HG03196 (cell line): Measurements from ENCODE around the gene MRPL42.
"Not testable (repeated sequence)": the region's sequence is repeated elsewhere in the genome, so short reads cannot be mapped to it uniquely, and the experiment has no call there.

Source experiments
- ATAC-seq: cut with Tn5 transposase; IDR thresholded peaks from one replicate; pipeline ENCODE4 v1.9.1; 2021; ENCODE audit not compliant: unreplicated experiment

MRPL42 gene

DNA sequence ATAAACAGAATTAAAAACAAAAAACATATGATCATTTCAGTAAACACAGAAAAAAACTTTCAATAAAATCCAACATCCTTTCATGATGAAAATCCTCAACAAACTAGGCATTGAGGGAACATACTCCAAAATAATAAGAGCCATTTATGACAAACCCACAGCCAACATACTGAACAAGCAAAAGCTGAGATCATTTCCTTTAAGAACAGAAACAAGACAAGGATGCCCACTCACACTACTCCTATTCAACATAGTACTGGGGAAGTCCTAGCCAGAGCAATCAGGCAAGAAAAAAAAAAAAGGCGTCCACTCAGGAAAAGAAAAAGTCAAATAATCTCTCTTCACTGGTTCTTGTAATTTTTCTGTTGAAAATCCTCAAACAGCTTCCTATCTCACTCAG is 30.1 kb downstream of the MRPL42 start:
- ATAC-seq: no peak

GRCh38 chr12:93498813-93499212 is 31.5 kb downstream of the MRPL42 start:
- not testable (repeated sequence) for ATAC-seq

GRCh38 chr12:93500201-93500600 is 32.9 kb downstream of the MRPL42 start:
- ATAC-seq: no peak

DNA sequence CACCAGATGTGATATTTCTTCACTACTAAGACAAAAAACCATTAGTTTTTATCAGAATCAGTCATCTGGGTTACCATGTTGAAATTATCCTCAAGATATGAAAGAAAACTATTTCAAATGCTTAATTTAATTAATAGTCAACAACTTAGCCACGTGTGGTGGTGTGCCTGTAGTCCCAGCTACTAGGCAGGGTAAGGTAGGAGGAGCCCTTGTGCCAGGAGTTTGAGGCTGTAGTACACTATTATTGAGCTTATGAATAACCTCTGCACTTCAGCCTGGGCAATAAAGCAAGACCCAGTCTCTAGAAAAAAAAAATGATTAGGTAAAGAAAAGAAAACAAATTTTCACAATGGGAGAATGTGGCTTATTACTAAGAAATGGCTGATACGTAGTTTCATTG is 33.4 kb downstream of the MRPL42 start:
- ATAC-seq: no peak

DNA sequence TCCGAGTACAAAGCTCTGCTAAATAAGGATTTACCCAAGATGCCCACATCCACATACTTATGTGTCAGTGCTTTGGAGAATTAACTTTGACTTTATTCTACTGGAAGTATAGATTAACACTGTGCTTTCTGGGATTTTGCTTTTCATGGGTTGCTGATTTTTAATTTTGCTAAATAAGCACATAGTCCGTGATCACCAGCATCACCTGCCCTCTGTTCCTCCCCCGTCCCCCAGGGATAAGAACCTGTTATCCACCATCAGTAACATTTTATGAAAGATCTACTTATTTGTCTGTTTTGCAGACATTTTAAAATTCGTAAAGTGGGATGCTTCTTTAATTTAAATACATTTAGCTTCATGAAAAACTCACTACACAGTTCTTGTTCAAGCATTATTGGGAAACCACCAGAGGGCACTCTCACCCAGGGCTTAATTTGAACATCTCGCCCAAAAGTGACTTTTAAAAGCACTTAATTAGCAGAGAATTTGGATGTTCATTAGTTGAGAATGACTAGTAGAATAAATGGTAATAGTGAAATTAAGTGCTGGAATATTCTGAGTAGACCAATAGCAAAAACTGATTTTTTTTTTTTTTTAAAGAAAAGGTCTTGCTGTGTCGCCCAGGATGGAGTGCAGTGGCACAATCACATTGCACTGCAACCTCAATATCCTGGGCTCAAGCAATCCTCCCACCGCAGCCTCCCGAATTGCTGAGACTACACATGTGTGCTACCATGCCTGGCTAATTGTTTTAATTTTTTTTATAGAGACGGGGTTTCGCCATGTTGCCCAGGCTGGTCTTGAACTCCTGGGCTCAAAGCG is 35.7 kb downstream of the MRPL42 start:
- ATAC-seq: no peak

GRCh38 chr12:93507165-93507564 is 39.9 kb downstream of the MRPL42 start:
- no peak for ATAC-seq

DNA sequence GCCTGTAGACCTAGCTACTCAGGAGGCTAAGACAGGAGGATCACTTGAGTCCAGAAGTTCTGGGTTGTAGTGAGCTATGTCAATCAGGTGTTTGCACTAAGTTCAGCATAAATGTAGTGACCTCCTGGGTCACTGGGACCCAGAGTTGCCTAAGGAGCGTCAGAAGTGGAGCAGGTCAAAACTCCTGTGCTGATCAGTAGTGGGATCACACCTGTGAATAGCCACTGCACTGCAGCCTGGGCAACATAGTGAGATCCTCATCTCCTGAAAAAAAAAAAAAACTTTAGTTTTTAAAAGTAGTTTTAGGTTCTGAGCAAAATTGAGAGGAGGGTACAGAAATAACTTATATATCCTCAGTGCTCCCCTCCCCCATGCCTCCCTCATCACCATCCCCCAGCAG is 42.2 kb downstream of the MRPL42 start:
- ATAC-seq: no peak

DNA sequence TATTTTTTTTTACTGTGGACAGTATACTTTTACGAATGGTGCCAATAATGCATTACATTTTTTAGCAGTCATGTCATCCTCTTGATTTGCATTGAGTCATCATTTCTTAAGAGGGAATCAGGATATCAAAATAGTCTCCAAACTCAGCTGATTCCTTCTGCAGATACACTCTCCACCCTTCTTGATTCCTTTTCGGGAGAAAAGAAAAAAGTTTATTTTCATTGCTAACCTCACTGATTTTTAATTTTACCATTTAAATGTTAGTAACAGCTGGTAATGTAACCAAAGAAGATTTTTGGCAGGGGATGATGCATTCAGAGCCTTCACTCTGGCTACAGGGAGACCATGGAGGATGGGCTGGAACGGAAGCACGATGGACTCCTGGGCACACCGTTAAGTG is 47.5 kb downstream of the MRPL42 start:
- ATAC-seq: no peak

- ATAC-seq: no peak
Measured at GRCh38 chr12:93518725-93519124, 51.4 kb downstream of the MRPL42 start.

GRCh38 chr12:93519859-93520258 is 52.5 kb downstream of the MRPL42 start:
- no peak for ATAC-seq

- ATAC-seq: no peak
Measured at GRCh38 chr12:93520454-93520853, 53.1 kb downstream of the MRPL42 start.

DNA sequence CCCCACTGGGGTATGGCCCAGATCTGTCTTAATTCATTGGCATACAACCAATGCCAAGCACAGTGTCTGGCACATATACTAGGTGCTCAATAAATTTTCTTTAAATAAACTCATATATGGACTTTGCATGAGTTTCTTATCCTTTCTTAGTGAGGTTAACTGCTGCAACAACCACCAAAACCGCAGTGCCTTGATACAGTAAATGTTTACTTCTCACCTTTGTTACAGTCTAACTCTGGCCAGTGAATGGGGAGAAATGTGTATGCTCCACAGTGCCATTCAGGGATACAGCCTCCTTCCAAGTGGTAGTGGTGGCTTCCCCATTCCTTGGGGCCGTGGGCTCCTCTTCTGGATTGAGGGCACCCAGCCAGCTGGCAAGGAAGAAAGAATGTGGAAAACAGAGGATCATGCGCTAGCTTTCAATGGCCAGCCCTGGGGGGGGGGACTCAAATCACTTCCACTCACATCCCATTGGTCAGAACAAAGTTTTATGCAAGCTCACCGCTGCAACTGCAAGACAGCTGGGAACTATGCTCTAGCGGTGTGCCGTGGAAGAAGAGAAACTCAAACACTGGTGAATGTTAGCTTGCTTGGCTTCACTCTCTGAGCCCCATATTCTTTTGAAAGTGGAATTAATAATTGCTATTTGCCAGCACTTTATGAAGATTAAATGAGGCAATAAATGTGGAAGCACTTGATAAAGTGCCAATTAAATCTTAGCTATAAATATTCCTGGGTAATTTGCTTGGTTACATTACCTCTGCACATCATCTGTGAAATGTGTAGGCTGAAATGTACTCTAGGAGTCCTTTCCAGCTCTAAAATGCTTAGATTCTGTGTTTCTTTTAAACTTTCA is 54.1 kb downstream of the MRPL42 start:
- ATAC-seq: no peak

GRCh38 chr12:93524386-93525133 is 57.2 kb downstream of the MRPL42 start:
- ATAC-seq: no peak

GRCh38 chr12:93526786-93527428 is 59.6 kb downstream of the MRPL42 start:
- no peak for ATAC-seq

DNA sequence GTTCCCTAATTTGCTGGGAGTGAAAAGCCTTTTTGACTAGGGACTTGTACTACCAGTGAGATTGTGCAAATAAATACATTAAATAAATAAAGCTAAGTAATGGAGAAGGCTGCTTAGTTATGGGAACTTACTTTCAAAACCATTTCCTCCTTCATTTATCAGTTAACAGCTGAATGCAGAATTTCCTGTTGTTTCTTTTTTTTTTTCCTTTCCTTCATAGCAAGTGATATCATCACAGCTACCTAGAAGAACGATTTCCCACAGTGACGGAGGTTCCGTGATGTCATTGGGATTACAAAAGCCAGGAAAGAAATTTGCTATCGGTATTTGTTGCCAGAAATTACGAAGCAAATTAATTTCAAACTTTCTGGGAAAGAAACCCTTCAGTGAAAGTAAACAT is 63.0 kb downstream of the MRPL42 start:
- no peak for ATAC-seq

GRCh38 chr12:93533310-93533709 is 66.0 kb downstream of the MRPL42 start:
- no peak for ATAC-seq

GRCh38 chr12:93536111-93536765 is 68.9 kb downstream of the MRPL42 start:
- ATAC-seq: peak; percentile 22

- ATAC-seq: peak; percentile 84
Measured at GRCh38 chr12:93536766-93537488, 69.6 kb downstream of the MRPL42 start.

DNA sequence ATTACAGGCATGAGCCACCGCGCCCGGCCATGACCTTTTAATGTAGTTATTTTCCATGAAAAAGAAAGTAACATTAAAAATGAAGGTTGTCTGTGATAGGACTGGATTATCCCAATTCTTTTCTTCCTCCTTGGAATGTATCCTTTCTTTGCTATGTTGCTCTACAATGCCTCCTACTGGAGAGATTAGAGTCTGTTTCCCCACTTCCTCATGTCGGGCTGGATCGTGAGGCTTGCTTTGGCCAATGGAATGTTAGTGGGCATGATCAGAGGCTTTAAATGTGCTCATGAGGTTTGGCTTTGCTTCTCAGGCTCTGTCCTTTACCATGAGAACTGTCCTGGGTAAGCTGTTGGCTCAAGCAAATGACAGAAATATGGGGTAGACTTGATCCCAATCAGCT is 70.5 kb downstream of the MRPL42 start:
- ATAC-seq: no peak

GRCh38 chr12:93539821-93540220 is 72.5 kb downstream of the MRPL42 start:
- ATAC-seq: no peak
